BJ (cell line): Measurements from ENCODE around the gene GJC2. TPM values are rescaled to one million over a fixed set of nuclear protein-coding genes. Genes with fewer than 3 reads are reported as not detected.

Experiments used
- CTCF ChIA-PET: fragments of 350-600 bp; formaldehyde crosslinking; extraction: SDS; loops from one replicate; lab custom pipeline; 2021; ENCODE audit warnings: antibody characterized with exemption, inconsistent platforms; lab: Yijun Ruan, JAX
- POLR2A ChIA-PET: fragments of 300-600 bp; sonication (Branson Sonifier 250); formaldehyde crosslinking; extraction: SDS; loops from one replicate; lab custom pipeline; 2021; ENCODE audit warnings: antibody characterized with exemption; lab: Charles Lee
- DNase-seq: peaks from one replicate; pipeline ENCODE4 v3.0.0-alpha.2; 2011; ENCODE audit warnings: low read depth
- H3K27me3 ChIP-seq: 2 replicates; pipeline ENCODE4 v1.6.0; 2011; ENCODE audit warnings: low read length; ENCODE audit not compliant: control insufficient read depth, insufficient read depth
- H3K36me3 ChIP-seq: 2 replicates; pipeline ENCODE4 v1.5.1; 2011; ENCODE audit warnings: low read length; ENCODE audit not compliant: control insufficient read depth, insufficient read depth
- H3K4me3 ChIP-seq: 2 replicates; pipeline ENCODE4 v1.5.1; 2011; ENCODE audit warnings: low read depth, mild to moderate bottlenecking, control low read depth, low read length
- CTCF ChIP-seq: IDR thresholded peaks from 2 replicates; pipeline ENCODE4 v1.5.1; 2011; ENCODE audit warnings: low read depth, mild to moderate bottlenecking, control low read depth, inconsistent platforms, low read length, moderate library complexity; ENCODE audit not compliant: insufficient read depth
- polyA plus RNA-seq: library from polyadenylated mRNA; depleted of rRNA; stranded (reverse); fragments of >200 nt; gene quantifications from 2 replicates; pipeline ENCODE4 v1.2.3, GENCODE V29; 2011

Gene GJC2
- polyA plus RNA-seq, 1 experiment: 0.92 TPM

GRCh38 chr1:228194436-228194835, 44.7 kb downstream of the GJC2 start:
- Histone ChIP-seq H3K27me3 (no peaks in the 10 kb centered on the region), H3K36me3 (no peaks in the 10 kb centered on the region), H3K4me3 (no peak overlapping the region)
- DNase-seq: no peak
- ChIA-PET CTCF (interaction anchor here (1.1 kb wide), 1 partner anchor 65 kb away, joined by 3 read pairs; no protein-coding TSS in a partner anchor), POLR2A (no interaction called here)
- no peak for TF ChIP-seq CTCF

- no peak for TF ChIP-seq CTCF
- CTCF ChIA-PET: no interaction called here
- no peak for DNase-seq
- POLR2A ChIA-PET: no interaction called here
- H3K36me3 ChIP-seq: no peaks in the 10 kb centered on the region
- H3K4me3 ChIP-seq: no peak overlapping the region
- H3K27me3 ChIP-seq: no peaks in the 10 kb centered on the region
These were observed 45.4 kb downstream of the GJC2 start for GRCh38 chr1:228194921-228195812.

GRCh38 chr1:228197555-228198147, 47.9 kb downstream of the GJC2 start:
- CTCF ChIA-PET: no interaction called here
- no peak for DNase-seq

DNA sequence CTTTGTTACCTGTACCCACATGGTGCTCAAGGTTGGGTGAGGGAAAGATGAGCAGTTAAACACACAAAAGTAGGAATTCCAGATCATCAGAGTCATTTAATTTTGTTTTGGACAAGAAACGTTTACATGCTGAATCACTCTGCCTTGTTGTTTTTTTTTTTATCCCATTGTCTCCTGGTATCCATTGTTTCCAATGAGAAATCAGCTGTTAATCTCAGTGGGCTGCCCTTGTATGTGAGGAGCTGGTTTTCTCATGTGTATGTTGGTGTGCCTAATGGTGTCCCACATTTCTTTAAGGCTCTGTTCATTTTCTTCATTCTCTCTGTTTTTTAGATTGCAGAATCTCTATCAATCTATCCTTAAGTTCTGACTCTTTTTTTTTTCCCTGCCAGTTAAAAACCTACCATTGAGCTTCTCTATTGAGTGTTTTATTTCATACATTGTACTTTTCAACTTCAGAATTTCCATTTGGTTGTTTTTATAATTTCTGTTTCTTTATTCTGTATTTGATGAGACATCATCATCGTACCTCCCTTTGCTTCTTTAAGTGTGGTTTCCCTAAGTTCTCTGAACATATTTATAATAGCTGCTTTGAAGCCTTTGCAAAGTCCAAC, 49.4 kb downstream of the GJC2 start:
- TF ChIP-seq CTCF: no peak
- CTCF ChIA-PET: interaction anchor here (1.3 to 1.5 kb wide), 2 partner anchors 10 to 13 kb away, joined by 3 read pairs; no protein-coding TSS in a partner anchor
- no peaks in the 10 kb centered on the region for H3K27me3 ChIP-seq
- POLR2A ChIA-PET: interaction anchor here (0.6 kb wide), 1 partner anchor 80 kb away, joined by 5 read pairs; no protein-coding TSS in a partner anchor
- no peak overlapping the region for H3K4me3 ChIP-seq
- H3K36me3 ChIP-seq: no peaks in the 10 kb centered on the region
- no peak for DNase-seq

More at GRCh38 chr1:228197555-228198147, 47.9 kb downstream of the GJC2 start:
- Histone ChIP-seq H3K36me3 (no peaks in the 10 kb centered on the region), H3K27me3 (no peaks in the 10 kb centered on the region), H3K4me3 (no peak overlapping the region)
- TF ChIP-seq CTCF: no peak
- POLR2A ChIA-PET: no interaction called here

GRCh38 chr1:228204958-228205357, 55.2 kb downstream of the GJC2 start:
- TF ChIP-seq CTCF: no peak
- DNase-seq: no peak
- ChIA-PET CTCF (interaction anchor here (1.4 kb wide), 1 partner anchor 9 kb away, joined by 5 read pairs; no protein-coding TSS in a partner anchor), POLR2A (no interaction called here)
- H3K4me3 ChIP-seq: no peak overlapping the region
- H3K27me3 ChIP-seq: no peaks in the 10 kb centered on the region
- H3K36me3 ChIP-seq: no peaks in the 10 kb centered on the region
